Measurements from ENCODE around the gene EXOC3L4.

The EXOC3L4 gene

DNA sequence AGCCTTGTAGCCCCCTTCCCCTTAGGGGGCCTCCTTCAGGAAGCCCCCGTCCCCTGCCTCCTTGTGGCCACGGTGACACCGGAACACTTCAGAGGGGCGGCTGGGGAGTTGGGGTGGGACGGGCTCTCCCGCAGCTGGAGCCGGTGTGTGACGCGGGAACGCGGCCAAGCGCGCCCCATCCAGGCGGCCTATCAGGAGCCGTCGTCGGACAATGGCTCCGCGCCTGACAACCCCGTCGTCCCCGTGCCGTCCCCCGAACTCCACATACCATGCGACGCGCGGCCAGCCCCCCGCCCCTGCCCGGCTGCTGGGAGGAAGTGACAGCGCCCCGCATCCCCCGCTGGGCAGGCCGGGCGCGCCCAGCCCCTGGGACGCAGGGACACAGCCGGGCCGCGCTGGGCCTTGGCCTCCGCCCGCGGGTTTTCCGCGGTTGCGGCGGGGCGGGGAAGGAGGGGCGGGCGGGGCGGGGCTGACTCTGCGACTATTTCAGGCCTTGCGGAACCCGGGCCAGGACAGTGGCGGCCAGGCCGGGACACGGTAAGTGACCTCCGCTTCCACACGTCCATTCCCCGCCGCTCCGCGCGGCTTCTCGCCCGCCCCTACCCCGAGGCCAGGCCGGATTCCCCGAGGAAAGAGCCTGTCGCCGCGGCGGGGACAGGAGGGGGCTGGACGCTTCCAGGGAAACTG is 28.6 kb downstream of the EXOC3L4 start, which contains the start of gene TNFAIP2:
TSS of gene TNFAIP2 (plus strand) at position 515 of the 687 bp plus-strand sequence. CDS start 2,997 bp downstream, outside the sequence.
- DNase-seq: no peak

DNA sequence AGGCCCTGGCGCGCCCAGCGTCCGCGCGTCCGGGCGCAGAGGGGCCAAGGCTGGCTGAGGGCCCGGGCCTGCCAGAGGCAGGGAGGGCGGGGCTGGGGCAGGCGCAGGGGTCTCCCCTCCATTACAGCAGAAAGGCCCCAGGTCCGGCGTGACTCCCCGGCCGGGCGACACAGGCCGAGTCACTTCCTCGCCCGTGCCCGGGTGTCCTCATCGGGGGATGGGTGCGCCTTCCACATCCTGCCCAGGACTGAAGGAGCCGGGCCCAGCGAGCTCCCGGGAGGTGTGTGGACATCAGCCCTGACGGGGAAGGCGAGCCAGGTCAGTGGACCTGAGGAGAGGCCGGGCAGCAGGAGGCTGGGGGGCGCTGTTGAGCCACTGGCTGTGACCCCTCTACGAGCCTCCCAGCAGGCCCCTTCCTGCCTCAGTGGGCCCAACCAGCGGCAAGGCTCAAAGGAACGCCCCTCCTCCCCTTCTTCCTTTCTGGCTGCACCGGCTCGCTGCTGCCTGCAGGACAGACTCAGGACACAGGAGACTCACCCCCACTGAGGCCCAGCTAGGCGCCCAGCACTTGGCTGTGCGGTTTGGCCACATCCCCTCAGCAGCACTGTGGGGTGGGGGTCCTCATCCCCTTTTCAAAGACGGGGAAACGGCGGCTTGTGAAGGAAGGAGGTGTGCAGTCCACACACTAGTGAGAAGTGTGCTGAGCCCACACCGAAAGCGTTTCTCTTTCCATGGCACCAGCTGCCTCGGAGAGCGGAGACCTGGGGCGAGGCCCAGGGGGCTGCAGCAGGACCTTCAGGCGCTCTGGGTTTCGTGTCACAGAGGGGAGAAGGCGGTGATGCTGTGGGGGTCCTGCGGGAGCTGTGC is 29.3 kb downstream of the EXOC3L4 start:
- DNase-seq: peak; percentile 66

DNA sequence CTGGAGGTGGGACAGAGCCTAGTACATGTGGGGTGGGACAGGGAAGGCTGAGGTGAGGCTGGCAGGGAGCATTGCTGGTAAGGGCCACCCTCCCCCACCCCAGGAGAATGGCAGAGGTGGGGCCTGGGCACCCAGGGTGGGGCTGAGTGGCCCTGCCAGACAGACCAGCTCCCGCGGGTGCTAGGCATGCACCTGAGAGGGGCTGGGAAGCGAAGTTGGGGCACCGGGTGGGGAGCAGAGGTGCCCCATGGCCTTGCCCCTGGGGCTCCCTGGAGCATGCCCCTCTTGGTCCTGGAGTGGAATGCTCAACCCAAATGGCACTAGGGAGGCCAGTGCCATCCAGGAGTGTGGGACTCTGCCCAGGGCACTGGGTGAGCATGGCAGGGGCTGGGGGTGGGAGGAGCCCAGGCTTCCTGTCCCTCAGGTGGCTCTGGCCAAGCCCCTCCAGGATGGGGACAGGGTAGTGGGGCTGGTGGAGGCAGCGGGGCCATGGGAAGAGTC is 30.0 kb downstream of the EXOC3L4 start:
- no peak for DNase-seq

DNA sequence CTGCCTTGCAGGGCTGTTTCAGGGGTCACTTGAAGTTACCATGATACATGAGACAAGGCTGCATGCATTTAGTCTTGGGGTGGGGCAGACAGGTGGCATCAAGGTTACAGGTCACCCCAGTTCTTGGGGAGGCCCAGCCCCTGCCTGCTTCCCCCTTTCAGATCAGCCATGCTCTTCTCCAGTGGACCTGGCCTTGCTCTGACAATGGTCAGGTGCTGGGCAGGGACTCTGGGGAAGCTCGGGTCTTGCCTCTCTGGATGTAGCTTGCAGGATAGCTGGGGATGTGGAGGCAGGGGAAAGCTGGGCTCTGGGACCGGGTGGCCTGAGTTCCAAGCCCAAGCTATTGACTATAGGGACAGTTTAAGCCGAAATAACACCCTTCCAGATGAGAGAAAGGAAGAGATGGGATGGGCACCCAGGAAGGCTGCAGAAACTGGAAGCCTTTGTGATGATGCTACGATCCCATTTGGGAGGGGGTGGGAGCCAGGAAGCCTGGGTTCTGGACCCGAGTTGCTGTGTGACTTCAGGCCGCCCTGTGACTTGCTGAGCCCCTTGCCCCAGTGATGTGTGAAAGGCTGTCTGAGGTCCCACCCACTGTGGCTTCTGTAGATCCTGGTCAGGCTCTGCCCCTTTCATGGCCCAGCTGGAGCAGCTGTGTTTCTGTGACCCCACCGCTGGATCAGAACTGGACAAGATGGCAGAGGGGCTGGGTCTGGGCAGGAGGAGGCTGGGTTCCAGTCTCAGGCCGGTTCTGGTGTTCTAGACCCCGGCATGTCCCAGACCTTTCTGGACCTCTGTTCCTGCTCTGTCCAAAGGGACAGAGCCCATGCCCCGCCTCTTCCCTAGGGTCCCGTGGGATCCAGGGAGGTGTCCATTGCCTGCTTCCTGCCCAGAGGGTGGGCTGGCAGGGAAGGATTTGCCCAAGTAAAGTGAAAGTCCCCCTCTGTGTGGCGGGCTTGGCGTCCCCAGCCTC is 30.9 kb downstream of the EXOC3L4 start:
- no peak for DNase-seq

DNA sequence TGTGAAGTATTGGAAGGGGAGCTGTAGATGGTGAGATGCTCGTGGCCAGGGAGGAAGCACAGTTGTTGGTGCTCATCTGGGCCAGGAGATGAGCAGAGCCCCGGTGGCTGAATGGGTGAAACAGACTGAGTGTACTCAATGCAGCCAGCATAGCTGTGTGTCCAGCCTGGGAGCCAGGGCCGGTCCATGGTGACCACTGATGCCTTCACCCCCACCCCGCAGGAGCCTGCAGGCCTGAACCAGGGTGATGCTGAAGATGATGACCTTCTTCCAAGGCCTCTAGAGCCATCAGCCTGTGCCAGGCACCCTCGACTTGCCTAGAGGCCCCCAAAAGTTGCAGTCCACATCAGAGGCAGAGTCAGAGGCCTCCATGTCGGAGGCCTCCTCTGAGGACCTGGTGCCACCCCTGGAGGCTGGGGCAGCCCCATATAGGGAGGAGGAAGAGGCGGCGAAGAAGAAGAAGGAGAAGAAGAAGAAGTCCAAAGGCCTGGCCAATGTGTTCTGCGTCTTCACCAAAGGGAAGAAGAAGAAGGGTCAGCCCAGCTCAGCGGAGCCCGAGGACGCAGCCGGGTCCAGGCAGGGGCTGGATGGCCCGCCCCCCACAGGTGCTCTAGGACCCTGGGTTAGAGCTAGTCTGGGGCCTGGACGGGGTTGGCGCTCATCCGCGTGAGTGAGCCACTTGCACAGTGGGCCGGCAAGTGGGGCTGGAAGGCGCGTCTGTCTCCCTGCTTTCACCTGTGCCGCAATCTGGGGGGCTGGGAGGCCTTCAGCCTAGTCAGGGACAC is 31.8 kb downstream of the EXOC3L4 start:
- DNase-seq: no peak

DNA sequence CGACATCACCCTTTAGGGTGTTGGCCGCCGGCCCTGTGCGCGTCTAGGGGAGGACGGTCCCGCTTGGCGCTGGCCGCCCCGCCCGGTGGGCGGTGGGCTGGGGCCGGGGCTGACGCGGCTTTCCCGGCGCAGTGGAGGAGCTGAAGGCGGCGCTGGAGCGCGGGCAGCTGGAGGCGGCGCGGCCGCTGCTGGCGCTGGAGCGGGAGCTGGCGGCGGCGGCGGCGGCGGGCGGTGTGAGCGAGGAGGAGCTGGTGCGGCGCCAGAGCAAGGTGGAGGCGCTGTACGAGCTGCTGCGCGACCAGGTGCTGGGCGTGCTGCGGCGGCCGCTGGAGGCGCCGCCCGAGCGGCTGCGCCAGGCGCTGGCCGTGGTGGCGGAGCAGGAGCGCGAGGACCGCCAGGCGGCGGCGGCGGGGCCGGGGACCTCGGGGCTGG is 32.4 kb downstream of the EXOC3L4 start:
- DNase-seq: peak; percentile 97

DNA sequence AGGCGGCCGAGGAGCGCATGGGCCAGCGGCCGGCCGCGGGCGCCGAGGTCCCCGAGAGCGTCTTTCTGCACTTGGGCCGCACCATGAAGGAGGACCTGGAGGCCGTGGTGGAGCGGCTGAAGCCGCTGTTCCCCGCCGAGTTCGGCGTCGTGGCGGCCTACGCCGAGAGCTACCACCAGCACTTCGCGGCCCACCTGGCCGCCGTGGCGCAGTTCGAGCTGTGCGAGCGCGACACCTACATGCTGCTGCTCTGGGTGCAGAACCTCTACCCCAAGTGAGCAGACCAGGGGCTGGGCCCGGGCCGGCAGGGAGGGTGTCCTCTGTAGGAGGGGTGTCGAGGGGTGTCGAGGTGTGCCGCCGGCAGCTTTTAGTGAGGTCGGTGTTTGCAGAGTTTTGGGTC is 32.8 kb downstream of the EXOC3L4 start:
- no peak for DNase-seq

DNA sequence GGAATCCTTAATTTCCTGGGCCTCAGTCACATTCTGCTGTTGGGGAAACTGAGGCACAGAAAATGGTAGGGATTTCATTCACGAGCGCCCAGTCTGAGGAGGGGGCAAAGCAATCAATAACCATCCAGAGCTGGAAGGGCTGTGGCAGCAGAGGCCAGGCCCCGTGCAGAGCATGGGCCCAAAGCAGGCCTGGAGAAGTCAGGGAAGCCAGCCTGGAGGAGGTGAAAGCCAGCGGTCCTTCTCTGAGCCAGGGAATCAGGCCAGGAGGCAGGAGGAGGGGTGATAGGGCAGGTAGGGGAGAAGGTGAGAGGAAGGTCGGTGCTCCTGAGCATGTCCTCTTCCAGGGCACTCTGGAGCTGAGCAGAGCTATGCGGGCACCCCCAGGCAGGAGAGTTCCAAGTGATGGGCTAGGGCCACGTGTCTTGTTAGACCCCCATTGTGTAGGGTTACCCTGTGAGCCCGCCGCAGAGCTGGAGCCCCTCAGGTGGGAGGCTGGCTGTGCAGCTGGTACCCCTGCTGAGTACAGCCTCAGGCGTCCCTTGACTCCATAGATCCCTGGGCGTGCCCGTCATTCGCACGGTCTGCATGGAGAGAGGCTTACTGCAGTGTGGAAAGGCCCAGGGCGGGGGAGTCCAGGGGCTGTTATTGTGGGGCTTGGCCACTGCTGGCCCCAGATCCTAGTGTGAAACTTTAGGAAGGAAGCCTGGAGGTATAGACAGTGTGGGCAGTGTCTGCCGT is 33.5 kb downstream of the EXOC3L4 start:
- peak; percentile 49 for DNase-seq

DNA sequence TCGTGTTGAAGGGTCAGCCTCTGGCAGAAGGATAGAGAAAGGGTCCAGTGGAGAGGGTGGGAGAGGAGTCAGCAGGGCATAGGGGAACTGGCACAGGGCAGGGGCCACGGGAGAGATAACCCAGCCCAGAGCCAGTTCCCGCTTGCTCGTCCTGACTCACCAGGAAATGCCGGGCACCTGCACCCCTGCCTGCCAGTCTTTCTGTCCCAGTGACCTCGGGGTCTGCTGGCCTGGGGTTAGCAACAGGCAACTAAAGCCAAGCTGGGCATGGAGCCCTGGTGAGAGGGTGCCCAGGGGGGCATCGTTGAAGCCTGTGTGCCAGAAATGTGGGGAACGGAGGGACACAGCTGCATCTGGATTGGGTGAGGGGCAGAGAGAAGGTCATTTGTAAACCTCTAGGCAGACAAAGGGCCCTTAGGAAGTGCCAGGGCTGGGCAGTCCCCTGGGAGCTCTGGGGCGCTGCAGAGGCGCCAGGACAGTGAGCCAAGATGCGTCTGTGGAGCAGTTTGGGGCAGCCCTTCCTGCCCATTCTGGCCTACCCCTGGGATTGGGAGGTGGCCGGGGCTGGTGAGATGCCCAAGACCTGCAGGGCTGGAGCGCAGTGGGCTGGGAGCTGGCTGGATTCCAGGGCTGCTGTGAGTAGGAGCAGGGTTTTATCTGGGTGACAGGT is 34.2 kb downstream of the EXOC3L4 start:
- peak; percentile 71 for DNase-seq

DNA sequence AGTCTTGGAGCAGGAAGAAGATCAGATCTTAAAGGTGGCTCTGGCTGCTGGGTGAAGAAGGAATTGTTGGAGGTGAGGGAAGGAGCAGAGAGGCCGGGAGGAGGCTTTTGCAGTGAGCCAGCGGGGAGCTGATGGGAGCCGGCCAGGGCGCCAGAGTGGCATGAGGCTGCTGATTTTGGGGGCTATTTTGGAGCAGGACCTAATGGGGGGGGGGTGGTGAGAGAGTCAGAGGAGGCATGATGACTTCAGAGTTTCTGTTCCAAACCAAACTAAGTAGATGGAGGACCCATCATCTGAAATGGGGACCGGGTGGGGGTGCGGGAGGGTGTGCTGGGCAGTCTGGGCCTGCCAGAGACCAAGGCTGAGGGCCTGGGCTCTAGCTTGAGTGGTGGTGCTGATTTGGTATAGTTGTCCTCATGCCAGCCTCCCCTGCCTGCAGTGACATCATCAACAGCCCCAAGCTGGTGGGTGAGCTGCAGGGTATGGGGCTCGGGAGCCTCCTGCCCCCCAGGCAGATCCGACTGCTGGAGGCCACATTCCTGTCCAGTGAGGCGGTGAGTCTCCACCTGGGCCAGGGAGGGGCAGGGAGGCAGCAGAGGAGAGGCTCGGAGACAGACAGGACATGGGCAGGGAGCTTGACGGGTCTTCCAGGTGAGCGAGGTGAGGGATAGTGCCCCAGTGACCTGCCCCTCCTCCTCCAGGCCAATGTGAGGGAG is 34.9 kb downstream of the EXOC3L4 start:
- peak; percentile 58 for DNase-seq

DNA sequence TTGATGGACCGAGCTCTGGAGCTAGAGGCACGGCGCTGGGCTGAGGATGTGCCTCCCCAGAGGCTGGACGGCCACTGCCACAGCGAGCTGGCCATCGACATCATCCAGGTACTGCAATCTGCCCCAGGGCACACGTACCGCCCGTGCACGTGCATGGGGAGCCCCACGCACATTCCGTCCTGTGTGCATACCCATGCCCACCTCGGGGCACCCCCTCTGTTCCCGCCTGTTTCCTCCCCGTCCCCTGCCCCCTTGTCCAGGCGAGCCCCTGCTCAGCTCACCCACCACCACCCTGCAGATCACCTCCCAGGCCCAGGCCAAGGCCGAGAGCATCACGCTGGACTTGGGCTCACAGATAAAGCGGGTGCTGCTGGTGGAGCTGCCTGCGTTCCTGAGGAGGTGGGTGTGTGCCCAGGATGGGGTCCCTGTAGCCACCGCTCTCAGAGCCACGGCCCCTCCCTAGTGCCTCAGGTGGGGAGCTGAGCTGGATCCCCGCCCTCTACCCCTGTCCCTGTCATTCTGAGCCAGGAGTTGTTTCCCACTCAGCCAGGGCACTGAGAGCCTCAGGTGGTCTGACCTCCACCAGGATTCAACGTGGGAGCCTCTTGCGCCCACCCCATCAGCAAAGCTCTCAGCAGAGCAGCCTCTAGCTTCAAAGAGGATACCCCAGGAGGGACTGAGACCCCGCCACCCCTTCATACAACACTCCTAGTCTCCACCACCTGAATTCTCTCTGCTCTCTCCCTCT is 35.7 kb downstream of the EXOC3L4 start:
- no peak for DNase-seq

DNA sequence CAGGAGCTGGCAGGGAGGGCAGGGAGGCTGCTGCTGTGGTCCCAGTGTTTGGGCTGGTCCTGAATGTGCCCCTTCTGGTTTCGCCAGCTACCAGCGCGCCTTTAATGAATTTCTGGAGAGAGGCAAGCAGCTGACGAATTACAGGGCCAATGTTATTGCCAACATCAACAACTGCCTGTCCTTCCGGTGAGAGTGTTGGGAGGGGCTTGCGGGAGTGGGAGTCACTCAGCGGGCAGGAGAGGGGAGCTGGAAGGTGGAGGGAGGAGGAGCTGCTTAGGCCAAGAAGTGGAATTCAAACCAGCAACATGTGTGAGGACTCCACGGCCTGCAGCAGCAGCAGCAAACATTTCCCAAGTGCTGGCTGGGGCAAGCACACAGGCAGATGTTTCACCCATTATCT is 36.4 kb downstream of the EXOC3L4 start:
- no peak for DNase-seq

DNA sequence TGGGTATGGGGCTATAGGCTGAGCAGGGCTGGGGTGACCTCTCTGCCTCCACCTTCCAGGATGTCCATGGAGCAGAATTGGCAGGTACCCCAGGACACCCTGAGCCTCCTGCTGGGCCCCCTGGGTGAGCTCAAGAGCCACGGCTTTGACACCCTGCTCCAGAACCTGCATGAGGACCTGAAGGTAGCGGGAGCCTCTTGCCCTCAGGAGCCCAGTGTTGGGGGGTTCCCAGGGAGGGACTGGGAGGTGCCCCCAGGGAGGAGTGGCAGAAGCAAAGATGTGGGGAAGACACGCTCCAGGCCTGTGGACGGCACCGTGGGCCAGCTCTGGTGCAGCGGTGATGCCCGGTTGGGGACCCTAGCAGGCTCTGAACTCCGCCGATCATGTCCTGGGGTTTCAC is 37.1 kb downstream of the EXOC3L4 start:
- no peak for DNase-seq

DNA sequence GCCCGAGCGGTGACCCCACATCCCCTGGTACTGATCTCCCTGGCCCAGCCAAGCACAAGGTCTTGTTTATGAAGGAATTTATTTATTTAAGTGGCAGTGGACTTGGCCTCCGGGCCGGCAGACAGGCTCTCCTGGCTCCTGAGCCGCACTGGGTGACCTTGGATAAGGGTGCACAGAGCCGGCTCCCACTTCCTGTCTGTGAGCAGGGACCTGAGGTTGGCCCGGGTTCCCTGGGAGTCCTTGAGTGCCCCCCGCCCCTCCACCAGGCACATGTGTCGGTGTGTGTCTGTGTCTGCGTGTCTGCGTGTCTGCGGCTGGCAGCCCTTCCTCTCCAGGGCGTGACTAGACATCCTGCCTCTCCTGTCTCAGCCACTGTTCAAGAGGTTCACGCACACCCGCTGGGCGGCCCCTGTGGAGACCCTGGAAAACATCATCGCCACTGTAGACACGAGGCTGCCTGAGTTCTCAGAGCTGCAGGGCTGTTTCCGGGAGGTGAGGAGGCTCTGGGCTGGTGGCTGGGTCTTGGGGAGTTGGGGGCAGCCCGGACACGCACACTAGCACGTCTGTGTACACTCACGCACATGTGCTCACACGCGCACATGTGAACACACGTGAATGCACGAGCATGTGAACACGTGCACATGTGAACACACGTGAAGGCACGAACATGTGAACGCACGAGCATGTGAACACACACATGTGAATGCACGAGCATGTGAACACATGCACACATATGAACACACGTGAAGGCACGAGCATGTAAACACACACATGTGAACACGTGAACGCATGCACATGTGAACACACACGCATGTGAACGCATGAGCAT is 38.1 kb downstream of the EXOC3L4 start:
- DNase-seq: no peak

DNA sequence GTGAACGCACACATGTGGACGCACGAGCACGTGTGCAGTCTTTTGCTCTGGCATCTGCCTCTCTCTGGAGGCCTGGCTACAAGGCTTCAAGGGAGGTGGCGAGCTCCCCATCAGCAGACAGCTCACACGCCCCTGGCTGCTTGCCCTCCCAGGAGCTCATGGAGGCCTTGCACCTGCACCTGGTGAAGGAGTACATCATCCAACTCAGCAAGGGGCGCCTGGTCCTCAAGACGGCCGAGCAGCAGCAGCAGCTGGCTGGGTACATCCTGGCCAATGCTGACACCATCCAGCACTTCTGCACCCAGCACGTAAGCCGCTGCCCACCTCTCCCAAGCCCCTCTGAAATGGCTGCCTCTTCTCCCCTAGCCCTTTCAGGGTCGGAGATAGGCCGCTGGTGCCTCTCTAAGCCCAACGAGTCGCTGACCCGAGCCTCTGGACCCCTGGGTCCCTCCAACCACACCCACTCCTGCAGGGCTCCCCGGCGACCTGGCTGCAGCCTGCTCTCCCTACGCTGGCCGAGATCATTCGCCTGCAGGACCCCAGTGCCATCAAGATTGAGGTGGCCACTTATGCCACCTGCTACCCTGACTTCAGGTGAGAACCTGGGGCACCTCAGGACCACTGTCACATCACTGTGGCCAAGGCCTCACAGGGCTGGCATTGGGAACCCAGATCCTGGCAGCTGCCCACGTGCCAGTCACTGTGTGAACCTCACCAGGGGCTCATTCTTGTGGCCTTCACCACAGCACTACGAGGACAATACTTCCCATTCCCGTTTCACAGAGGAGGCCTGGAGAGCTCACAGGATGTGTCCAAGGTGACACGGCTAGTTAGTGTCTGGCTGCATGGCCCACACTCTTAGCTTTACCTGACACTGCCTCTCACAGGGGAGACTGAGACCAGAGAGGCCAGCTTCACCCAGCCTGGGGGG is 39.0 kb downstream of the EXOC3L4 start:
- DNase-seq: no peak

DNA sequence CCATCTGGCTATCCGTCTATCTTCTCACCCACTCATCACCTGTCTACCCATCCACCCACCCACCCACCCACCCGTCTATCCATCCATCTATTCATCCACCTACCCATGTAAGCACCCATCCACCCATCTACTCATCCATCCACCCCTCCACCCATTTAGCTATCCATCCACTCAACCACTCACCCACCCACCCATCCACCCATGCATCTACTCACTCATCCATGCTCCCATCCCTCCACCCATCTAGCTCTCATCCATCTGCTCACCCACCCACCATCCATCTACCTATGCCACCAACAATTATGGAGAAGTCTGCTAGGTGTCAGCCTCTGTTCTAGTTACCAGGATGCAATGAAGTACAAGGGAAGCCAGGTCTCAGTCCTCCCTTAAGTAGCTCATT is 39.9 kb downstream of the EXOC3L4 start:
- DNase-seq: no peak

DNA sequence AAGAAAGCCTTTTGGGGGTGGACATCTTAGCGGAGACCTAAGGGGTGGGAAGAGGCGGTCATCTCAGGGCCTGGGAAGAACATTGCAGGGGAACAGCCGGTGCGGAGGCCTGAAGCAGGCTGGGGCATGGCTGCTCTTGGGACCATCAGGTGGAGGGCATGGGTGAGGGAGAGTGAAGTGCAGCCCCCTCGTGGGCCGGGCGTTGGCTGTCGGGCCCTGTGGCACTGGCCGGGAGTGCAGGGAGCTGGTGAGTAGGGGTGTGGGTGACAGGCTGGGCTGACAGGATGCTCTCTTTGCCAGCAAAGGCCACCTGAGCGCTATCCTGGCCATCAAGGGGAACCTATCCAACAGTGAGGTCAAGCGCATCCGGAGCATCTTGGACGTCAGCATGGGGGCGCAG is 40.4 kb downstream of the EXOC3L4 start:
- no peak for DNase-seq

Measured in 8988T (cell line).